Placental epithelial cell (primary cell): Measurements from ENCODE around the gene ZSWIM3. TPM values are rescaled to one million over a fixed set of nuclear protein-coding genes. Genes with fewer than 3 reads are reported as not detected.

ENCODE experiments used
- total RNA-seq: library from RNA; depleted of rRNA; stranded (reverse); fragments of >200 nt; gene quantifications from 2 replicates; pipeline ENCODE4 v1.2.3, GENCODE V29; 2012

The ZSWIM3 gene
- 5.5 and 8.4 TPM in 2 replicates for total RNA-seq

GRCh38 chr20:45857114-45857881, at the start of gene ZSWIM3, which contains the start of gene ACOT8:
ZSWIM3 (plus strand) TSS chr20:45857614; CDS start chr20:45857826, 212 bp downstream.
ACOT8 (minus strand) TSS chr20:45857392; CDS start chr20:45857315, 77 bp downstream.

GRCh38 chr20:45812157-45813005, 45.0 kb upstream of the ZSWIM3 start, which contains the start of gene UBE2C:
UBE2C (plus strand) TSS chr20:45812644; CDS start chr20:45812696, 52 bp downstream.

GRCh38 chr20:45827030-45827652, 30.3 kb upstream of the ZSWIM3 start, which contains the start of gene TNNC2:
TNNC2 (minus strand) TSS chr20:45827312; CDS start chr20:45827248, 64 bp downstream.

GRCh38 chr20:45833030-45833882, 24.2 kb upstream of the ZSWIM3 start, which contains the start of gene SNX21:
SNX21 (plus strand) TSS chr20:45833799; CDS start chr20:45833920, 121 bp downstream.

GRCh38 chr20:45880988-45881788, 23.8 kb downstream of the ZSWIM3 start, which contains the start of gene ZSWIM1:
ZSWIM1 (plus strand) TSS chr20:45881227; CDS start chr20:45882593, 1,366 bp downstream.

GRCh38 chr20:45887346-45887715, 29.9 kb downstream of the ZSWIM3 start, which contains the start of gene SPATA25:
SPATA25 (minus strand) TSS chr20:45887622; CDS start chr20:45887590, 32 bp downstream.

GRCh38 chr20:45890985-45891983, 33.9 kb downstream of the ZSWIM3 start, which contains the start of the genes CTSA and NEURL2:
CTSA (plus strand) TSS chr20:45891335; CDS start chr20:45891569, 234 bp downstream.
NEURL2 (minus strand) TSS chr20:45891208; CDS start chr20:45890991, 217 bp downstream.

GRCh38 chr20:45911486-45912343, 54.3 kb downstream of the ZSWIM3 start, which contains the start of gene PLTP:
PLTP (minus strand) TSS chr20:45912155; CDS start chr20:45911452, 703 bp downstream.

Other genes with a start within 250 kb of the ZSWIM3 start
- 0.39 TPM in 1 of 2 replicates, not detected in the other for gene WFDC10A, start 227.9 kb upstream of the ZSWIM3 start, total RNA-seq
- not detected in 2 replicates for gene WFDC9, start 226.3 kb upstream of the ZSWIM3 start, total RNA-seq
- gene WFDC11, start 187.4 kb upstream of the ZSWIM3 start, total RNA-seq, result not detected in 2 replicates
- gene WFDC13, start 155.6 kb upstream of the ZSWIM3 start, total RNA-seq, result not detected in 2 replicates
- not detected in 2 replicates for gene WFDC10B, start 152.6 kb upstream of the ZSWIM3 start, total RNA-seq
- gene SPINT4, start 135.3 kb upstream of the ZSWIM3 start, total RNA-seq, result not detected in 2 replicates
- gene WFDC3, start 65.7 kb upstream of the ZSWIM3 start, total RNA-seq, result not detected in 2 replicates
- gene DNTTIP1, start 65.7 kb upstream of the ZSWIM3 start, total RNA-seq, result 11.0 and 11.7 TPM in 2 replicates
- gene UBE2C, start 45.0 kb upstream of the ZSWIM3 start, total RNA-seq, result 3.9 and 16.9 TPM in 2 replicates
- gene TNNC2, start 30.3 kb upstream of the ZSWIM3 start, total RNA-seq, result not detected in 2 replicates
- gene SNX21, start 23.8 kb upstream of the ZSWIM3 start, total RNA-seq, result 61.6 and 65.1 TPM in 2 replicates
- 34.5 and 38.5 TPM in 2 replicates for gene ACOT8, start 222 bp upstream of the ZSWIM3 start, total RNA-seq
- gene ZSWIM1, start 23.6 kb downstream of the ZSWIM3 start, total RNA-seq, result 10.2 and 17.5 TPM in 2 replicates
- 0.98 and 2.0 TPM in 2 replicates for gene SPATA25, start 30.0 kb downstream of the ZSWIM3 start, total RNA-seq
- 2.9 and 3.5 TPM in 2 replicates for gene NEURL2, start 33.6 kb downstream of the ZSWIM3 start, total RNA-seq
- 38.4 and 66.0 TPM in 2 replicates for gene CTSA, start 33.7 kb downstream of the ZSWIM3 start, total RNA-seq
- gene PLTP, start 54.5 kb downstream of the ZSWIM3 start, total RNA-seq, result 4.4 and 9.4 TPM in 2 replicates
- 20.0 and 24.0 TPM in 2 replicates for gene PCIF1, start 77.1 kb downstream of the ZSWIM3 start, total RNA-seq
- 26.6 and 29.1 TPM in 2 replicates for gene ZNF335, start 114.6 kb downstream of the ZSWIM3 start, total RNA-seq
- gene MMP9, start 151.3 kb downstream of the ZSWIM3 start, total RNA-seq, result 0.87 and 1.2 TPM in 2 replicates
- 0.33 and 2.0 TPM in 2 replicates for gene SLC12A5, start 171.6 kb downstream of the ZSWIM3 start, total RNA-seq
- gene NCOA5, start 232.3 kb downstream of the ZSWIM3 start, total RNA-seq, result 19.2 and 20.6 TPM in 2 replicates